ENCODE results near the gene MRPS6.

- no peak for TF ChIP-seq GATA2 (IDR thresholded peaks at IDR 0.05; ENCODE audit: low read depth, low read length)
- no peak for TF ChIP-seq GATA3 (IDR thresholded peaks at IDR 0.05; ENCODE audit: low read depth, low read length)
These were observed 45.5 kb upstream of the MRPS6 start for GRCh38 chr21:34027721-34028461.

All from SH-SY5Y (cell line).